NCI-H2029 (cell line): ENCODE measurements around the gene PLSCR1.
A peak's percentile ranks its signal among the peaks of the same experiment; 100 is the strongest.

Experiments
- DNase-seq: peaks from one replicate; lab custom pipeline; 2025; lab: John Stamatoyannopoulos, UW

The PLSCR1 gene

GRCh38 chr3:146473726-146474125, 70.7 kb downstream of the PLSCR1 start:
- DNase-seq: no peak

- no peak for DNase-seq
Measured at GRCh38 chr3:146472611-146473010, 71.8 kb downstream of the PLSCR1 start.

GRCh38 chr3:146471012-146471411, 73.4 kb downstream of the PLSCR1 start:
- DNase-seq: no peak

- peak; percentile 78 for DNase-seq
Measured at GRCh38 chr3:146470425-146470990, 73.9 kb downstream of the PLSCR1 start.

- DNase-seq: peak; percentile 79
Measured at GRCh38 chr3:146469150-146470017, 75.0 kb downstream of the PLSCR1 start, which contains the start of gene PLSCR2. TSS of gene PLSCR2 (minus strand) at chr3:146469561. CDS start at chr3:146459904, 9,657 bp downstream.

- DNase-seq: no peak
Measured at GRCh38 chr3:146468671-146469149, 75.7 kb downstream of the PLSCR1 start.

- no peak for DNase-seq
Measured at GRCh38 chr3:146468234-146468633, 76.2 kb downstream of the PLSCR1 start.

GRCh38 chr3:146466604-146467003, 77.8 kb downstream of the PLSCR1 start:
- no peak for DNase-seq

- no peak for DNase-seq
Measured at GRCh38 chr3:146465693-146466465, 78.5 kb downstream of the PLSCR1 start.
